Endothelial cell of umbilical vein (primary cell): ENCODE results near the gene ST3GAL4. TPM values are rescaled to one million over a fixed set of nuclear protein-coding genes. Genes with fewer than 3 reads are reported as not detected.
A peak's percentile ranks its signal among the peaks of the same experiment; 100 is the strongest.

Experiments used
- BruUV-seq: library from RNA; stranded (reverse); fragments of 400-500 nt; replicated peaks from 2 replicates; lab custom pipeline; 2021; lab: Mats Ljungman, UMichigan
- CTCF ChIA-PET: fragments of 300-600, 350-600 bp; sonication (Branson Sonifier 250); formaldehyde crosslinking; loops from one replicate; lab custom pipeline; 2021; ENCODE audit warnings: antibody characterized with exemption, inconsistent platforms; lab: Charles Lee
- POLR2A ChIA-PET: fragments of 300-600, 350-600 bp; sonication (Branson Sonifier 250); formaldehyde crosslinking; loops from one replicate; lab custom pipeline; 2021; ENCODE audit warnings: antibody characterized with exemption, inconsistent platforms; lab: Charles Lee
- DNase-seq: peaks from one replicate; pipeline ENCODE4 v3.0.0-alpha.2; 2011; ENCODE audit warnings: low read depth, low spot score
- FAIRE-seq: peaks from 2 replicates; lab custom pipeline; 2011; peaks lifted over from hg19 to GRCh38; lab: Jason Lieb, UNC
- H2AFZ ChIP-seq: 2 replicates; pipeline ENCODE4 v1.6.0; 2012; ENCODE audit warnings: low read depth, low read length, control low read depth, inconsistent platforms
- H3K27ac ChIP-seq: 2 replicates; pipeline ENCODE4 v1.5.1; 2011; ENCODE audit warnings: low read depth, mild to moderate bottlenecking, control low read depth, low read length, moderate library complexity; ENCODE audit not compliant: insufficient read depth
- H3K27me3 ChIP-seq, 2 experiments: 2 replicates each; pipeline versions ENCODE4 v1.6.0 to v1.6.1; 2011; ENCODE audit warnings: low read length in 2 of 2, mixed read lengths in 1 of 2; ENCODE audit not compliant: control insufficient read depth in 2 of 2, insufficient read depth in 2 of 2
- H3K36me3 ChIP-seq, 2 experiments: 2 replicates in 1 of 2; 3 replicates in 1 of 2; pipeline ENCODE4 v1.5.1; 2011; ENCODE audit warnings: low read length in 2 of 2, mild to moderate bottlenecking in 1 of 2, moderate library complexity in 1 of 2; ENCODE audit not compliant: control insufficient read depth in 2 of 2, insufficient read depth in 2 of 2; ENCODE audit errors: extremely low read depth in 1 of 2
- H3K4me1 ChIP-seq: 3 replicates; pipeline ENCODE4 v1.5.1; 2011; ENCODE audit warnings: mild to moderate bottlenecking, low read length; ENCODE audit not compliant: control insufficient read depth, insufficient read depth; ENCODE audit errors: extremely low read depth
- H3K4me2 ChIP-seq: 2 replicates; pipeline ENCODE4 v1.6.1; 2011; ENCODE audit warnings: low read length, control low read depth, mixed read lengths; ENCODE audit not compliant: insufficient read depth
- H3K4me3 ChIP-seq, 3 experiments: fragments of 200-600 bp in 1 of 3; sonication (generic), shearing (Covaris generic) in 1 of 3; replicated peaks in 1 of 3; 2 replicates each; pipeline ENCODE4 v1.5.1; 2011 to 2016; ENCODE audit warnings: control low read depth in 3 of 3, low read length in 3 of 3, mild to moderate bottlenecking in 2 of 3, inconsistent platforms in 1 of 3, low read depth in 1 of 3, moderate library complexity in 1 of 3; ENCODE audit not compliant: insufficient read depth in 1 of 3
- H3K79me2 ChIP-seq: 2 replicates; pipeline ENCODE4 v1.6.0; 2012; ENCODE audit warnings: low read length, inconsistent platforms; ENCODE audit not compliant: control insufficient read depth, insufficient read depth
- H3K9ac ChIP-seq: replicated peaks from 2 replicates; pipeline ENCODE3; 2011; ENCODE audit warnings: low read length, control low read depth; ENCODE audit not compliant: insufficient read depth; ENCODE audit errors: extremely low read depth
- H3K9me1 ChIP-seq: replicated peaks from 3 replicates; pipeline ENCODE4 v1.6.0; 2011; ENCODE audit warnings: mild to moderate bottlenecking, low read length; ENCODE audit not compliant: control insufficient read depth, insufficient read depth; ENCODE audit errors: extremely low read depth
- H3K9me3 ChIP-seq: replicated peaks from 2 replicates; pipeline ENCODE4 v1.5.1; 2012; ENCODE audit warnings: low read length, inconsistent platforms; ENCODE audit not compliant: control insufficient read depth, insufficient read depth
- H4K20me1 ChIP-seq: replicated peaks from 2 replicates; pipeline ENCODE3; 2011; ENCODE audit warnings: mild to moderate bottlenecking, low read length; ENCODE audit not compliant: control insufficient read depth, insufficient read depth; ENCODE audit errors: extremely low read depth
- CTCF ChIP-seq, 2 donors: IDR thresholded peaks; 1 replicate in 1 of 2; 2 replicates in 1 of 2; pipeline ENCODE4 v1.5.1; 2011; ENCODE audit warnings: low read length in 2 of 2, mild to moderate bottlenecking in 2 of 2, moderate library complexity in 2 of 2, control low read depth in 1 of 2, inconsistent platforms in 1 of 2, low read depth in 1 of 2; ENCODE audit not compliant: insufficient read depth in 1 of 2; ENCODE audit errors: extremely low read depth in 1 of 2
- EZH2 ChIP-seq: IDR thresholded peaks from 2 replicates; pipeline ENCODE4 v1.6.1; 2012; ENCODE audit warnings: borderline replicate concordance, low read depth, mild to moderate bottlenecking, moderate library complexity, low read length, inconsistent platforms; ENCODE audit not compliant: severe bottlenecking
- FOS ChIP-seq: IDR thresholded peaks from 2 replicates; pipeline ENCODE4 v1.6.1; 2011; ENCODE audit warnings: mild to moderate bottlenecking, low read length, moderate library complexity, borderline replicate concordance; ENCODE audit not compliant: insufficient read depth
- GATA2 ChIP-seq: IDR thresholded peaks from 2 replicates; pipeline ENCODE4 v1.7.0; 2011; ENCODE audit warnings: low read depth, mild to moderate bottlenecking, moderate library complexity, mixed read lengths, low read length; ENCODE audit not compliant: insufficient read length, insufficient read depth
- JUN ChIP-seq: IDR thresholded peaks from 2 replicates; pipeline ENCODE4 v1.6.1; 2011; ENCODE audit warnings: borderline replicate concordance, low read depth; ENCODE audit not compliant: insufficient read length, insufficient read depth
- MAX ChIP-seq: IDR thresholded peaks from 2 replicates; pipeline ENCODE4 v1.6.1; 2011; ENCODE audit not compliant: insufficient read depth, insufficient read length
- MYC ChIP-seq: IDR thresholded peaks from one replicate; pipeline ENCODE4 v1.6.1; 2011; ENCODE audit warnings: mild to moderate bottlenecking, low read depth, low read length
- POLR2A ChIP-seq: IDR thresholded peaks from 2 replicates; pipeline ENCODE4 v1.6.1; 2012; ENCODE audit warnings: low read depth, mild to moderate bottlenecking, control low read depth, low read length
- POLR2AphosphoS5 ChIP-seq: IDR thresholded peaks from 2 replicates; pipeline ENCODE4 v1.6.1; 2012; ENCODE audit warnings: low read depth, mild to moderate bottlenecking, control low read depth, low read length, moderate library complexity; ENCODE audit not compliant: insufficient read depth
- dilution Hi-C: fragments of 300-500 bp; cut with MboI; formaldehyde crosslinking; loops from one replicate; pipeline ENCODE4 v1.15.0; 2019; ENCODE audit warnings: low sequenced_read_pairs; ENCODE audit not compliant: extremely low pct_ligation_motif_present
- intact Hi-C: fragments of 100-400 bp; cut with micrococcal nuclease; formaldehyde crosslinking; loops from one replicate; pipeline ENCODE4 v1.10.0; 2022
- polyA plus RNA-seq, 4 experiments: library from polyadenylated mRNA; depleted of rRNA in 3 of 4; stranded (reverse) in 3 of 4; unstranded in 1 of 4; fragments of >200 nt; gene quantifications; 2 replicates each; pipeline versions ENCODE4 v1.2.1 to v1.2.3, GENCODE V29; 2011 to 2012; ENCODE audit warnings: missing spikeins in 1 of 4
- total RNA-seq: library from RNA; stranded (reverse); gene quantifications from 2 replicates; pipeline ENCODE4 v1.2.3, GENCODE V29; 2021

The ST3GAL4 gene
- total and polyA plus RNA-seq, 2 donors (not counting 3 experiments of a cell fraction or from before 2014, with no cell fraction given), result 17.7 to 19.4 TPM

- Histone ChIP-seq H3K36me3 (no peaks in the 10 kb centered on the region), H3K4me3 (no peak overlapping the region), H2AFZ (no peak overlapping the region), H3K4me1 (peaks cover 10% of the 10 kb centered on the region), H3K27ac (no peak overlapping the region), H3K9me1 (no peaks in the 10 kb centered on the region), H3K27me3 (no peaks in the 10 kb centered on the region), H4K20me1 (no peaks in the 10 kb centered on the region), H3K9ac (no peak overlapping the region), H3K4me2 (no peak overlapping the region), H3K9me3 (no peaks in the 10 kb centered on the region), H3K79me2 (peaks cover 7% of the 10 kb centered on the region)
- POLR2A ChIA-PET, result no interaction called here
- no TSS peak for BruUV-seq
- intact Hi-C loops (no loop called here), dilution Hi-C loops (no loop called here)
- CTCF ChIA-PET, result interaction anchor here (0.9 to 3.1 kb wide), 4 partner anchors 34 to 121 kb away, joined by 3 to 14 read pairs (median 4); no protein-coding TSS in a partner anchor
- TF ChIP-seq FOS, result no peak
- DNase-seq (no peak), FAIRE-seq (peak; percentile 12)
These were observed 4.1 kb downstream of the ST3GAL4 start for GRCh38 chr11:126359431-126360048.

GRCh38 chr11:126360049-126360446 lies 4.6 kb downstream of the ST3GAL4 start:
- Histone ChIP-seq H3K79me2 (peaks cover 2% of the 10 kb centered on the region), H3K9ac (no peak overlapping the region), H3K27ac (no peak overlapping the region), H3K4me2 (no peak overlapping the region), H3K4me1 (peaks cover 6% of the 10 kb centered on the region), H3K36me3 (no peaks in the 10 kb centered on the region), H3K27me3 (no peaks in the 10 kb centered on the region), H3K4me3 (no peak overlapping the region), H3K9me3 (no peaks in the 10 kb centered on the region), H4K20me1 (no peaks in the 10 kb centered on the region), H2AFZ (no peak overlapping the region), H3K9me1 (no peaks in the 10 kb centered on the region)
- ChIA-PET POLR2A (no interaction called here), CTCF (interaction anchor here (0.9 to 3.1 kb wide), 3 partner anchors 25 to 49 kb away, joined by 3 to 14 read pairs (median 3); no protein-coding TSS in a partner anchor)
- no peak for DNase-seq
- dilution Hi-C loops (no loop called here), intact Hi-C loops (no loop called here)
- no peak for TF ChIP-seq MAX
- no peak for TF ChIP-seq FOS
- no peak for TF ChIP-seq MYC
- TF ChIP-seq CTCF (IDR thresholded peaks at IDR 0.05; ENCODE audit: extremely low read depth in 1 of 2, insufficient read depth in 1 of 2, low read depth in 1 of 2, low read length in 2 of 2), result no peak
- no peak for TF ChIP-seq POLR2AphosphoS5
- no peak for TF ChIP-seq EZH2
- TF ChIP-seq JUN, result no peak
- no peak for TF ChIP-seq GATA2
- TF ChIP-seq POLR2A, result no peak
- no peak for FAIRE-seq
- BruUV-seq, result no TSS peak
